HEK293T (cell line): Measurements from ENCODE around the gene EDC4.

ENCODE experiments used
- ARNT ChIP-seq: fragments of 450-650 bp; IDR thresholded peaks from 2 replicates; pipeline ENCODE4 v1.6.1; 2017; ENCODE audit warnings: mild to moderate bottlenecking
- FOXM1 ChIP-seq: fragments of 450-650 bp; IDR thresholded peaks from 2 replicates; pipeline ENCODE4 v1.6.1; 2017; ENCODE audit warnings: mild to moderate bottlenecking, borderline replicate concordance
- L3MBTL2 ChIP-seq: fragments of 450-650 bp; conservative IDR thresholded peaks from 2 replicates; pipeline ENCODE4 v1.6.1; 2016; ENCODE audit warnings: mild to moderate bottlenecking
- PKNOX1 ChIP-seq: fragments of 450-650 bp; IDR thresholded peaks from 2 replicates; pipeline ENCODE4 v1.6.1; 2016
- SP1 ChIP-seq: fragments of 450-650 bp; IDR thresholded peaks from 2 replicates; pipeline ENCODE4 v1.6.1; 2017
- TARDBP ChIP-seq: fragments of 450-650 bp; IDR thresholded peaks from 2 replicates; pipeline ENCODE4 v1.6.1; 2016
- ZNF384 ChIP-seq: fragments of 450-650 bp; IDR thresholded peaks from 2 replicates; pipeline ENCODE4 v1.6.1; 2016

- no peak for TF ChIP-seq FOXM1
- no peak for TF ChIP-seq L3MBTL2
- TF ChIP-seq SP1: no peak
- TF ChIP-seq PKNOX1: no peak
- no peak for TF ChIP-seq ARNT
- no peak for TF ChIP-seq ZNF384
- no peak for TF ChIP-seq TARDBP
Measured at GRCh38 chr16:67897231-67897630, 24.4 kb downstream of the EDC4 start.
